Adrenal gland (tissue), 12 donors: ENCODE measurements around the gene ADAMTS13. TPM values are rescaled to one million over a fixed set of nuclear protein-coding genes. Genes with fewer than 3 reads are reported as not detected.

Experiments used
- DNase-seq, 7 donors: peaks; one replicate each; pipeline ENCODE4 v3.0.0-alpha.2; 2019 to 2020
- H3K27ac ChIP-seq, 5 donors: fragments of 200-600 bp; sonication (generic) in 4 of 5; 1 replicate in 3 of 5; 2 replicates in 2 of 5; pipeline versions ENCODE4 v1.5.1 to v1.8.0; 2016 to 2020; ENCODE audit warnings: mild to moderate bottlenecking in 1 of 5
- H3K27me3 ChIP-seq: fragments of 200-600 bp; 2 replicates; pipeline ENCODE4 v1.8.0; 2021
- H3K36me3 ChIP-seq, 2 donors: fragments of 200-600 bp; replicated peaks in 1 of 2; 1 replicate in 1 of 2; 2 replicates in 1 of 2; pipeline versions ENCODE4 v1.5.1 to v1.8.0; 2018 to 2022
- H3K4me1 ChIP-seq, 2 donors: fragments of 200-600 bp; replicated peaks in 1 of 2; 1 replicate in 1 of 2; 2 replicates in 1 of 2; pipeline versions ENCODE4 v1.5.1 to v1.8.0; 2018 to 2021
- H3K4me3 ChIP-seq, 4 donors: fragments of 200-600 bp; sonication (generic) in 3 of 4; one replicate each; pipeline ENCODE4 v1.5.1; 2016 to 2018
- H3K9me3 ChIP-seq, 3 donors: fragments of 200-600 bp; sonication (generic) in 1 of 3; replicated peaks in 1 of 3; 1 replicate in 2 of 3; 2 replicates in 1 of 3; pipeline versions ENCODE4 v1.5.1 to v1.8.0; 2016 to 2021
- CTCF ChIP-seq, 6 experiments: fragments of 450-650 bp in 4 of 6; fragments of 200-600 bp in 2 of 6; sonication (generic) in 1 of 6; IDR thresholded peaks; 1 replicate in 5 of 6; 2 replicates in 1 of 6; pipeline versions ENCODE4 v1.5.1 to v1.8.0; 2016 to 2021; ENCODE audit warnings: antibody characterized with exemption in 6 of 6, mild to moderate bottlenecking in 2 of 6, moderate library complexity in 1 of 6
- POLR2A ChIP-seq, 2 donors: fragments of 450-650 bp; IDR thresholded peaks; one replicate each; pipeline ENCODE4 v1.6.1; 2017; ENCODE audit warnings: antibody characterized with exemption in 2 of 2, mild to moderate bottlenecking in 2 of 2, moderate library complexity in 1 of 2
- WGBS, 4 donors: extraction: QIAGEN DNeasy Blood & Tissue Kit in 2 of 4; methylation state at CpG; one replicate each; pipeline versions ENCODE4 v1.1.5 to v1.1.7; 2013 to 2017; 5-methylcytosine and 5-hydroxymethylcytosine counted together
- intact Hi-C, 2 donors: fragments of 100-400 bp; cut with DNase I; formaldehyde crosslinking; loops; one replicate each; pipeline versions ENCODE4 v1.14.1 to v1.15.0; 2022 to 2023
- polyA plus RNA-seq, 3 donors: library from polyadenylated mRNA; stranded (reverse); fragments of 200-250 nt in 2 of 3; fragments of 350-450 nt in 1 of 3; fragmentation: Illumina TruSeq in 1 of 3; extraction: RNeasy Lipid Tissue Mini Kit (QIAGEN cat#74804) in 1 of 3; gene quantifications; one replicate each; pipeline ENCODE4 v1.2.3, GENCODE V29; 2013 to 2014
- total RNA-seq, 9 donors: library from RNA; depleted of rRNA in 4 of 9; stranded (reverse); fragments of >200 nt in 4 of 9; fragments of 120-200 nt in 1 of 9; fragmentation: NEBNext Ultra II Directional in 1 of 9; extraction: Animal tissue kit (Norgen Biotek cat#: 25700) in 1 of 9; gene quantifications; one replicate each; pipeline versions ENCODE4 v1.1.0 to v1.2.4, GENCODE V29; 2013 to 2023
- donor health status: healthy with polysubstance abuse.
- donor health status: Bipolar disorder and iron deficiency.
- donor health status: DM: yes; HTN: yes; CAD: no.
- donor health status: DM: no; HTN: no; CAD: no.
- donor health status: DM: no; HTN: no; CAD: no.
- donor health status: DM: yes; HTN: yes; CAD: no.

The ADAMTS13 gene
- total and polyA plus RNA-seq, 12 donors, result 0.15 to 19.9 (median 2.0) TPM

DNA sequence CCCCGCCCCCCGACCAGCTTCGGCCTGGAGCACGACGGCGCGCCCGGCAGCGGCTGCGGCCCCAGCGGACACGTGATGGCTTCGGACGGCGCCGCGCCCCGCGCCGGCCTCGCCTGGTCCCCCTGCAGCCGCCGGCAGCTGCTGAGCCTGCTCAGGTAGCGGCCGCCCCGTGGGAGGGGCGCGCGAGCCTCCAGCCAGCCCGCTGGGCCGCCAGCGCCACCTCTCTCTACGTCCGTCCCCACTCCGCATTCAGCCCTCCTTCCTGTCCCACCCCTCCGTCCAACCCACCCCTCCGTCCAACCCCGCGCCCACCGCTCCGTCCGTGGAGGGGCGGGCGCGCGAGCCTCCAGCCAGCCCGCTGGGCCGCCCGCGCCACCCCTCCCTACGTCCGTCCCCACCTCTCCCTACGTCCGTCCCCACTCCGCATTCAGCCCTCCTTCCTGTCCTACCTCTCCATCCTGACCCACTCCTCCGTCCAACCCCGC, 6.5 kb downstream of the ADAMTS13 start:
- no peak for TF ChIP-seq POLR2A (IDR thresholded peaks at IDR 0.05)
- no peak for TF ChIP-seq CTCF (IDR thresholded peaks at IDR 0.05)
- Histone ChIP-seq H3K27me3 (peaks cover 8% of the 10 kb centered on the region), H3K4me1 (no peaks in the 10 kb centered on the region), H3K4me3 (peak overlapping the region in 1 of 4 donors; percentile 38), H3K36me3 (no peaks in the 10 kb centered on the region), H3K27ac (no peak overlapping the region), H3K9me3 (no peaks in the 10 kb centered on the region)
- no peak for DNase-seq
- intact Hi-C loops, result no loop called here
- WGBS, 4 donors, result 0 to 2% (median 1%) methylated on average over 10 to 57 of the region's 57 CpGs

DNA sequence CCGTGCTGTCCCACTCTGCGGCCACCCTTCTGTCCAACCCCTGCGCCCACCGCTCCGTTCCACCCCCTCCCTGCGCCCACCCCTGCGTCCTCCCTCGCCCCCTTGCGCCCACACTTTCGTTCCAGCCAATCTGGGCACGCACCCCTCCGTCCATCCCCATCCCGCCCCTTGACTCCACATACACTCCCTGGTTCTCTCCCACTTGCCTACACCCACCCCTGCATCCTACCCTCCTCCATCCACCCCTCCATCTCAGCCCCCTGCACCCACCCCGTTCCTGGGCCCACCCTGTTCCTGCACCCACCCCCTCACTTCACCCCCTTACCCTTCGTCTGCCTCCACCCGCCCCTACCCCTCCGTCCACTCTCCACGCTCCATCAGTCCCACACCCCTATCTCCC, 7.0 kb downstream of the ADAMTS13 start:
- Histone ChIP-seq H3K9me3 (no peaks in the 10 kb centered on the region), H3K27me3 (peaks cover 8% of the 10 kb centered on the region), H3K36me3 (no peaks in the 10 kb centered on the region), H3K27ac (no peak overlapping the region), H3K4me1 (no peaks in the 10 kb centered on the region), H3K4me3 (no peak overlapping the region)
- TF ChIP-seq CTCF (IDR thresholded peaks at IDR 0.05) (no peak), POLR2A (IDR thresholded peaks at IDR 0.05) (no peak)
- DNase-seq, result no peak
- intact Hi-C loops, result no loop called here
- 5 to 14% (median 6%) methylated on average over 5 to 18 of the region's 18 CpGs for WGBS, 4 donors

DNA sequence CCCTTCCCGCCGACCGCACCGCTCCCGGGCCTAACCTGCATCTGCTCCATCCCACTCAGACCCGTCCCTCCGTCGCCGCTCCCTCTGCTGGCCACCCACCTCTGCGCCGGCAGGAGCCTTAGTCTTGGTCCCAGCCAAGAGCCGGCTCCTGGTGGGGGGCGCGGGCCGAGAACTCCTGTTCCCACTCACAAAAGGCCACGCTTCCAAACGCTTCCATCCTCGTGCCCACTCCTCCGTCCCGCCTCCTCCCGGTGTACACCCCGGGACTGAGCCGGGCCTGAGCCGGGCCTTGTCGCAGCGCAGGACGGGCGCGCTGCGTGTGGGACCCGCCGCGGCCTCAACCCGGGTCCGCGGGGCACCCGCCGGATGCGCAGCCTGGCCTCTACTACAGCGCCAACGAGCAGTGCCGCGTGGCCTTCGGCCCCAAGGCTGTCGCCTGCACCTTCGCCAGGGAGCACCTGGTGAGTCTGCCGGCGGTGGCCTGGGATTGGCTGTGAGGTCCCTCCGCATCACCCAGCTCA, 7.5 kb downstream of the ADAMTS13 start:
- intact Hi-C loops, result no loop called here
- no peaks in the 10 kb centered on the region for H3K36me3 ChIP-seq
- H3K27me3 ChIP-seq, result peaks cover 8% of the 10 kb centered on the region
- DNase-seq, result peak in 3 of 7 donors; percentile 17 to 41 (median 35)
- 10 to 26% (median 19%) methylated on average over 4 to 49 of the region's 49 CpGs for WGBS, 4 donors
- no peak overlapping the region for H3K4me3 ChIP-seq
- TF ChIP-seq CTCF (IDR thresholded peaks at IDR 0.05) (peak in 5 of 6 experiments; percentile 18 to 46 (median 26)), POLR2A (IDR thresholded peaks at IDR 0.05) (no peak)
- no peak overlapping the region for H3K27ac ChIP-seq
- no peaks in the 10 kb centered on the region for H3K9me3 ChIP-seq
- H3K4me1 ChIP-seq, result no peaks in the 10 kb centered on the region

DNA sequence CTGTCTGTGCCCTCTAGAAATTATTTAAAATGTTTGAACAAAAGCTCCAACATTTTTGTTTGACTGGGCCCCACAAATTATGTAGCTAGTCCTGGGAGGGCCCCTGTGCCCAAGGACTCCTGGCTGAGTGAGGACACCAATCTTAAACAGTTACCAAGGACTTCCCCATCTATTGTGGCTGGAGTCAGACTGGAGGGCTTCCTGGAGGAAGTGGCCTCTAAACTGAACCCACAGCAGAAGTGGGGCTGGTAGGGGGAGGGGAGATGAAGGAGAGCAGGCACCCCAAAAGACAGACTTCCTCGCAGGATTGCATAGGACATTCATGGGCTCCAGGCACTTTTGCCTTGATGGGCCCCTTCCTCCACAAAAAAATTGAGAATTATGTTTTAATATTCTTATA, 8.1 kb downstream of the ADAMTS13 start:
- intact Hi-C loops, result no loop called here
- peaks cover 8% of the 10 kb centered on the region for H3K27me3 ChIP-seq
- DNase-seq, result no peak
- H3K27ac ChIP-seq, result no peak overlapping the region
- H3K36me3 ChIP-seq, result no peaks in the 10 kb centered on the region
- H3K9me3 ChIP-seq, result no peaks in the 10 kb centered on the region
- H3K4me3 ChIP-seq, result no peak overlapping the region
- TF ChIP-seq CTCF (IDR thresholded peaks at IDR 0.05) (no peak), POLR2A (IDR thresholded peaks at IDR 0.05) (no peak)
- 87 to 96% (median 92%) methylated on average over 1 of the region's 1 CpG for whole genome bisulfite sequencing, 4 donors
- H3K4me1 ChIP-seq, result no peaks in the 10 kb centered on the region
